Dermis blood vessel endothelial cell (primary cell): ENCODE measurements around the gene VAV1. TPM values are rescaled to one million over a fixed set of nuclear protein-coding genes. Genes with fewer than 3 reads are reported as not detected.

ENCODE experiments used
- DNase-seq: peaks from one replicate; pipeline ENCODE4 v3.0.0; 2010
- total RNA-seq: library from RNA; depleted of rRNA; stranded (reverse); fragments of >200 nt; gene quantifications from 2 replicates; pipeline ENCODE4 v1.2.3, GENCODE V29; 2014

The VAV1 gene, protein sequence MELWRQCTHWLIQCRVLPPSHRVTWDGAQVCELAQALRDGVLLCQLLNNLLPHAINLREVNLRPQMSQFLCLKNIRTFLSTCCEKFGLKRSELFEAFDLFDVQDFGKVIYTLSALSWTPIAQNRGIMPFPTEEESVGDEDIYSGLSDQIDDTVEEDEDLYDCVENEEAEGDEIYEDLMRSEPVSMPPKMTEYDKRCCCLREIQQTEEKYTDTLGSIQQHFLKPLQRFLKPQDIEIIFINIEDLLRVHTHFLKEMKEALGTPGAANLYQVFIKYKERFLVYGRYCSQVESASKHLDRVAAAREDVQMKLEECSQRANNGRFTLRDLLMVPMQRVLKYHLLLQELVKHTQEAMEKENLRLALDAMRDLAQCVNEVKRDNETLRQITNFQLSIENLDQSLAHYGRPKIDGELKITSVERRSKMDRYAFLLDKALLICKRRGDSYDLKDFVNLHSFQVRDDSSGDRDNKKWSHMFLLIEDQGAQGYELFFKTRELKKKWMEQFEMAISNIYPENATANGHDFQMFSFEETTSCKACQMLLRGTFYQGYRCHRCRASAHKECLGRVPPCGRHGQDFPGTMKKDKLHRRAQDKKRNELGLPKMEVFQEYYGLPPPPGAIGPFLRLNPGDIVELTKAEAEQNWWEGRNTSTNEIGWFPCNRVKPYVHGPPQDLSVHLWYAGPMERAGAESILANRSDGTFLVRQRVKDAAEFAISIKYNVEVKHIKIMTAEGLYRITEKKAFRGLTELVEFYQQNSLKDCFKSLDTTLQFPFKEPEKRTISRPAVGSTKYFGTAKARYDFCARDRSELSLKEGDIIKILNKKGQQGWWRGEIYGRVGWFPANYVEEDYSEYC
- total RNA-seq, result 0.09 TPM in 1 of 2 replicates, not detected in the other

DNA sequence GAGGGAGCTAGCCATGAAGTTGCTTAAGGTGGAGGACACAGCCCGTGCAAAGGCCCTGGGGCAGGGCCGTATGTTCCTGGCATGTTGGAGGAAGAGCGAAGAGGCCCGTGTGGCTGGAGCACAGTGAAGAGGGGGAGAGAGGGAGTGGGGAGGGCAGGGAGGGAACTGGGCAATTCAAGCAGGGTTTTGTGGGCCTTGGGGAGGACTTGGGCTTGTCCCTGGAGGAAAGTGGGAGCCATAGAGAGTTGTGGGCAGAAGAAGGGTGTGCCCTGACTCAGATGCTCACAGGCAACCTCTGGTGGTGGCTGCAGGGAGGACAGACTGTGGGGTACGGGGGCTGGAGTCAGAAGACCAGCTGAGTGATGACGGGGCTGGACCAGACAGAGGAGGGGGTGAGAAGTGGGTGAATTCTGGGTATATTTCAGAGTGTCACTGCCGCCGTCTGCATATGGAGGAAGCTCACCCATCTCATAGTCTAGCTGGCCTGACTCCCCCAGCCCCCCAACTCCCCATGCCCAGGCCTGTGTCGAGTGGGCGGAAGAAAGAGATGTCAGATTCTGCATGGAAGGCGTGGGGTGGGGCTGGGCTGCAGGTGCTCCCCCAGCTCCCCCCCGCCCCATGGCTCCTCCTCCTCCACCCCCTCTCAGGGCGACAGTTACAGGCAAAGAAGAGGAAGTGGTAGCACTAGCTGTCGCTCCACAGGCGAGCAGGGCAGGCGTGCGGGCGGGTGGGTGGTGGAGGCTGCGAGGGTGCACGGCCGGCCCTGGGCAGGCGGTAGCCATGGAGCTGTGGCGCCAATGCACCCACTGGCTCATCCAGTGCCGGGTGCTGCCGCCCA lies at the start of gene VAV1:
Gene VAV1, plus strand, starts transcription at position 681 of the 838 bp plus-strand sequence. Its CDS starts 100 bp downstream, at position 781.
- DNase-seq, result peak; percentile 12

DNA sequence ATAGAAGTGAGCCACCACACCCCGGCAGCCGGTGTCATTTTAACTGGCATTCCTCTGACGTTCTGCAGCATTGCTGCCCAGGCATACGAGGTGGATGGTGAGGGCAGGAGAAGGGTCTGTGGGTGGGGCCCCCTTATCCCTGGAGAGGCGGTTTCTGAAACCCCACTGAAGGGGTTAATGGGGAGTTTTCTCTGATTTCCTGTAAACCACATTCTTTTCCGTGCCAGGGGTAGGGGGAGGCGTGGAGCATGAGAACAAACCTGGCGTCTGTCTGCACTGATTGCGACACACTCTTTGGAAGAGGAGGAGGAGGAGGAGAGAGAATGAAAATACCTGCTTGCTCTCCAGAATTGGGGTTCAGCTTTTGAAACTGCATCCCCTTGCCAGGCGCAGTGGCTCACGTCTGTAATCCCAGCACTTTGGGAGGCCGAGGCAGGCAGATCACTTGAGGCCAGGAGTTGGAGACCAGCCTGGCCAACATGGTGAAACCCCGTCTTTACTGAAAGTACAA lies 49.3 kb upstream of the VAV1 start:
- no peak for DNase-seq

DNA sequence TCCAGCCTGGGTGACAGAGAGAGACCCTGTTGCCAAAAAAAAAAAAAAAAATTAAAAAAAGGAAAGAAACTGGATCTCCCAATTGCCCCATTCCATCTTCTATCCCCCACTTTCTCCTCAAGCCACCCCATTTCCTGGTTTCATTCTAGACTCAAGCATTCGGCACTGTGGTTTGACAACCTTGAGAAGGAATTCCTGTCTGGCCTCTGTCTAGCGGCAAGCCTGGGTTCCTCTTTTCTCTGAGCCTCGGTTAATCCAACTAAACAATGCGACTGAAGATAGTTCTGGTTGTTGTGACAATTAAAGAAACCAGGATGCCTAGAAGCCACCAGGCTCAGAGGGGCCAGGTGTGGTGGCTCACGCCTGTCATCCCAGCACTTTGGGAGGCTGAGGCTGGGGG lies 48.8 kb upstream of the VAV1 start:
- no peak for DNase-seq

DNA sequence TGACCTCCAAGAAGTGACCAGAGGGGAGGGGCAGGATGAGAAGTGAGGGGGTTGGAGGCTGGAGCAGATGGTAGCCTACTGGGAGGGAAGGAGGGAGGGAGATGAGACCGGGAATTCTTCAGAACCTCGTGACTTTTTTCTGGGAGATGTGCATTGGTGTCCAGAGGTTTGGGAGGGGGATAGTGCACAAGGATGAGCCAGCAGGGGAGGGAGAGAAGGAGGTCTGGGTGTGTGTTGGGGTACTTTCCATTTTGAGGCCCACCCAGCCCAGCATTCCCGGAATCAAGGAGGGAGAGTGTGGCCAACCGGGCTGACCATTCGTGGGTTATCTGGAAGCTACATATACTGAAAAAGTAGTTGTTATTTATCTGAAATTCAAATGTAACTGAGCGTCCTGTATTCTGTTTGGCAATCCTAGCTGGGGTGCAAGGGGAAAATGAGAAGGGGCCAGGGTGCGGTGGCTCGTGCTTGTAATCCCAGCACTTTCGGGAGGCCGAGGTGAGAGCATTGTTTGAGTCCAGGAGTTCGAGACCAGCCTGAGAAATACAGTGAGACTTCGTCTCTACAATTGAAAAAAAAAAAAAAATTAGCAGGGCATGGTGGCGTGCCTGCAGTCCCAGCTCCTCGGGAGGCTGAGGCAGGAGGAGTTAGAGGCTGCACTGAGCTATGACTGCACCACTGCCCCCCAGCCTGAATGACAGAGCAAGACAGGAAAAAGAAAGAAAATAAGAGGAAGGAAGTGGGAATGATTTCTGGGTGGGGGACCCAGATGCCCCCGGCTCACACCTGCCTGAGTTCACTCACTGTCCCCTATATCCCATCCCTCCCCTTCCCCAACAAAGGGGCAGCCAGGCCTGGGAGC lies 47.6 kb upstream of the VAV1 start:
- no peak for DNase-seq

DNA sequence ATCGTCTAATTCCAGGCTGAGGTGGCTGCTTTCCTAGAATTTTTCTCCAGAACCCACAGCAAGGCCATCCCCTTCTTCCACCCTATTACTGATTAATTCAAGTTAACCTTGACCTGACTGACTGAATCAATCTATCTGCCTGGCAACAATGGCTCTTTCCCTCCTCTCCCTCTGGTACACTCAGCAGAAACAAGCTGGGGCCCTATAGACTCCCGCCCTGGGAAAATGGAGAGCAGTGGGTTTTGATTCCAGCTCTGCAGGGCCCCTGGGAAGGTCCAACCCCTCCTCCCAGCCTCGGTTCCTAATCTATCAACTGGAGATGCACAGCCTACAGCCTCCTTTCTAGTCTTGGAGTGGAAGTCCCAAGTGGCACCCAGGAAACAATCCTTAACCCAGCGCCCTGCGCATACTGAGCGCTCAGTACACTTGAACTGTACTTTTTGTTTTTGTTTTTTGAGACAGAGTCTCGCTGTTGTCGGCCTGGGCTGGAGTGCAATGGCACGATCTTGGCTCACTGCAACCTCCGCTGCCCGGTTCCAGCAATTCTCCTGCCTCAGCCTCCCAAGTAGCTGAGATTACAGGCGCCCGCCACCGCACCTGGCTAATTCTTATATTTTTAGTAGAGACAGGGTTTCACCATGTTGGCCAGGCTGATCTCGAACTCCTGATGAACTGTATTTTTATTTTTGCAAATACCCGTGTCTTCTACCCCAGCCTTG lies 46.8 kb upstream of the VAV1 start:
- DNase-seq, result no peak

DNA sequence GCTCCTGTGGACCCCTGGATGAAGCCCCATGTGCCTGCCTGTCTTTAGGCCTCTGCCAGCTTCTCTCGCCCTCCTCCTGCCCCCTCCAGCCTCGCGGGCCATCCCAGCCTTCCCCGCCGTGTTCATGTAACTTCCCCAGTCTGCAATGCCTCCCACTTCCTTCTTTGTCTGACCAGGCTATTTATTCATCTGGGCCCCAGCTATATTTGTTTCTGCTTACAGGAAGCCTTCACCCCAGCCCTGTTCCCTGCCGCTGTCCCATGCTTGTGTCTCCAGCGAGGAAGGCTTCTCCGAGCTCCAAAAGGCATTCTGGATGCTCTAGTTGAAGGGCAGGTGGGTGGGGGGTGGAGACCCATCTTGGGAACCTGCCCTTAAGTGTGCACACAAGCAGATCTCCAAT lies 44.2 kb upstream of the VAV1 start:
- peak; percentile 34 for DNase-seq

DNA sequence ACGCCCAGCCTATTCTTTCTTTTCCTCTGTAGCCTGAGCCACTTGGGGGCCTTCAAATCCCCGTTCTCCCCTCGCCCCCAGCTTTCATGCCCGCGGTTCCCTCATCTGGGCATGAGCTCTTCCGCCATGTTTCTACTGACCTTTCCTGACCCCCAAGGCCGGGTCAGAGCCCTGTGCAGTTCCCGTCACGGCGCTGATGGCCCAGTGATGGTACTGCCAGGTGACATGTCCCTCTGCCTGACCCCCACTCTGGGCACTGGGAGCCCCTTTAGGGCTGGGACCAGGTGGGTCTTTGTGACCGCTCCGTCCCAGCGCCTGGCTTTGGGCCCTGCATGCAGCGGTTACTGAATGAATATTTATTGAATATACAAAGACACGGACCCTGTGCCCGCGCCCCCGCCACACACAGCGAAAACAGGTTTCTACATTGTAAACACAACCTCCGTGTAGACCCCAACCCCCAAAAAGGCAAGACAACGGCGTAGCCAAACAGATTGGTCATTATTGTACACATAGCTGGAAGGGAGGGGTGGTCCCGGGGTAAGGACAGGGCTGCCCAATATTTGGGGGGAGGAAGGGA lies 42.8 kb upstream of the VAV1 start:
- no peak for DNase-seq

DNA sequence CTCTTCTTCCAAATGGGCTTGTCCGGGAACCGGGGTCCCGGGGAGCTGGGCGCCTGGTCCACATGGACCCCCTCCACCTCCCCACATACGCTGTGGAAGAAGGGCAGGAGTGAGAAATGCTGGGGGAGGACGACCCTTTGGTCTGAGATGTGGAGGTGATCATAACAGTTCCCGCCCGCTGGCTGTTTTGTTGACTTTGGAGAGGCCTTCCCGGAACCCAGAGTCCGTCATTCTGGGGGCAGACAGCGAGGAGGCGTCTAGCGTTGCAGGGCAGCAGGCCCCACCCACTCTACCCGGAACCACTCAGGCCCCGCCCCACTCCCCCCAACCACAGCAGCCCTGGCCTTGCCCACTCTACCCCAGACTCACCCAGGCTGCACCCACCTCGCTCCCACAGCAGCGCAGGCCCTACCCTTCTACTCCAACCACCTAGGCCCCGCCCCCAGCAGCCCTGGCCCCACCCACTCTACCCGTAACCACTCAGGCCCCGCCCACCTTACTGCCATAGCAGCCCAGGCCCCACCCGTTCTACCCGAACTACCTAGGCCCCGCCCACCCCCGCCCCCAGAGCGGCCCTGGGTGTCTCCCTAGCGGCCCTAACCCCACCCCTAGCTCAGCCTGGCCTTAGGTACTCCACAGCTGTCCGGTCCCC lies 42.2 kb upstream of the VAV1 start:
- DNase-seq, result no peak

DNA sequence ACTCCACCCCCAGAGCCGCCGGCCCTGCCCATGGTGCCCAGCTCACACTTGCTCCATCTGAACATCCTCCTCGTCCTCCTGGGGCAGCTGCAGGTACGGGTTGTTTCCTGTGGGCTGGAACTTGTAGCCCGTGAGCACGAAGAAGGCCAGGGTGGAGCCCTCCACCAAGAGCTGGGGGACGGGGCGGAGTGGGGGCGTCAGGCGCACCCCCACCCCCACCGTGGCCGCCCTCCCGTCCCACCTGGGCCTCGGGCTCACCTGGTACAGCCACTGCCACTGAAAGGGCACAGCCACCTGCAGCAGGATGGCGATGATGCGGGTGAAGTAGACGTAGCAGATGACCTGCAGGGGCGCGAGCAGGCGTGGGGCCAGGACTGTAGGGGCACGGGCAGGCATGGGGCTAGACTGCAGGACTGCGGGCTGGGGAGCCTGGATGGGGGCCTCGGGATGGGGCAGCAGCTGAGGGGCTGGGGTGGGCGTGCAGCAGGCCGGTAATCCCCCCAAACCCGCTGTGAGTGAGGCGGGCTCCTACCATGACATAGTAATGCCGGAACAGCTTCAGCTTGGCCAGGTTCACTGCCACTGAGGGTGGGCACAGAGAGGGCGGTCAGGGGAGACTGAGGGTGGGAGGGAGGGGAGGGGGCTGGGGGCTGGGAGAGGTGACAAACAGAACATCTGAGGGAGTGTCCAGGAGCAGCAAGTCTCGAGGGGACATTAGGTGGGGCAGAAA lies 41.4 kb upstream of the VAV1 start:
- DNase-seq, result no peak

DNA sequence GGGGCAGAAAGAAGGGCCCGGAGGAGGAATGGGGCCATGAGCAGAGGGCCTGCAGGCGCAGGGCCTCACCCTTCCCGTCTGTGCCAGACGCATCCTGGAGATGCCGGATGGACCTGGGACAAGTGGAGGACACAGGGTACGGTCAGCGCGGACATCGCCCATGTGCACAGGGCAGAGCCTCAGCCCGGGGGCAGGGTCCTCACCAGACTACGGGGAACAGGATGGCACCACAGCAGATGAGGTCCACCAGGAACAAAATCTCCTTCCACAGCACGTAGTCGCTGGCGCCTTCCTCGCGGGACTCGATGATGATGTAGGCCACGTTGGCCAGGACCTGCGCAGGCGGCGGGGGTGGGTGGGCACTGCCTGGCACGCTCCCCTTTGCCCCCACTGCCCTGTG lies 40.7 kb upstream of the VAV1 start:
- DNase-seq, result no peak

DNA sequence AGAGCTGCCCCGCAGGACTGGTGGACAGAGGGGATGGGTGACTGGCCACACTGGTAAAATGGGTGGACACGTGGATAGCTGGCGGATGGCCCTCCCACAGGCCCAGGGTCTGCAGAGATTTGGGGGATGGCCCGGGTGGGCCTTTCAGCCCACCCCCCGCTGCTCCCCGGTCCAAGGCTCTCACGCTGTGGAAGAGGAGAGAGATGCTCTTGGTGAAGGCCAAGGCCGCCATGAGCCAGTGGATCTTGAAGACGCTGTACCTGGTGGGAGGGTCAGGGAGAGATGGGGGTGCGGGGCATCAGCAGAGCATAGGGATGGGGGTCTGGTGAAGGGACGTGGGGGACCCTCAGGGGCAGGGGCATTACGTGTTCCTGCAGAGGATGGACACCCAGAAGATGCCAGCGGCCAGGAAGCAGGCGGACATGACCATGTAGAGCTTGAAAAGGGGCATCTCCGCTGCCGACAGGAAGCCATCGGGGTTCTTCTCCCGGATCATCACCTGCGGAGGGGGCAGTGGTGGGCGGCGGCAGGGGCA lies 39.6 kb upstream of the VAV1 start:
- DNase-seq, result no peak

DNA sequence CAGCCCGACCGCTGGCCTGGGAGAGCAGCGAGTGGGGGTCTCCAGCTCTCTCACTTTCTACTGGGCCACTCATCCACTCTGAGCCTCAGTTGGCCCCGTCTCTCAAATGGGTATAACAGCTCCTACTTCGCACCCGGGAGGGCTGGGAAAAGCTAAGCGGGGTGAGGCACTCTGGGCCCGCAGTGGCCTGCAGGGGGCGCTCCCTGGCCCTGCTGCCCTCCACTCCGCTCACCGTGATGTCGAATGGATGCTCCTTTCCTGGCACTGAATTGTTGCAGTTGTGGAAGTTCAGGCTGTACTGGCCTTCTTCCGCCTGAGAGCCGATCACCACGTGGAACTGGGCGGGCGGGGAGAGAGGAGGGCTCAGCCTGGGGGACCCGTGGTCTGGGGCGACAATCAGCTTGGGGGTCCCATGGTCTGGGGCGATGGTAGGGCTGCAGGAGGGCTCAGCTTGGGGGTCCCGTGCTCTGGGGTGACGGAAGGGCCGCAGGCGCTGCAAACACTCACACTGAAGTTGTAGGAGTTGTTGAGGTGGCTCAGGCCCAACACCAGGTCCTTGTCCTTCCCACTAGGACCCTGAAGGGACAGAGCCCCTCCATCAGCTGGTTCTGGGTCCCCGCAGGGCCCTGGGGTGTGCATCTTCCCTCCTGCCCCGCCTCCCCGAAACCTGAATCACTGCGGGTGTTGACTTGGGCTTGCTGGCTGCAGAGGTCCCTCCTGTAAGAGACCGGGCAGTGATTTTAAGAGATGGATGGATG lies 39.0 kb upstream of the VAV1 start:
- DNase-seq, result no peak

DNA sequence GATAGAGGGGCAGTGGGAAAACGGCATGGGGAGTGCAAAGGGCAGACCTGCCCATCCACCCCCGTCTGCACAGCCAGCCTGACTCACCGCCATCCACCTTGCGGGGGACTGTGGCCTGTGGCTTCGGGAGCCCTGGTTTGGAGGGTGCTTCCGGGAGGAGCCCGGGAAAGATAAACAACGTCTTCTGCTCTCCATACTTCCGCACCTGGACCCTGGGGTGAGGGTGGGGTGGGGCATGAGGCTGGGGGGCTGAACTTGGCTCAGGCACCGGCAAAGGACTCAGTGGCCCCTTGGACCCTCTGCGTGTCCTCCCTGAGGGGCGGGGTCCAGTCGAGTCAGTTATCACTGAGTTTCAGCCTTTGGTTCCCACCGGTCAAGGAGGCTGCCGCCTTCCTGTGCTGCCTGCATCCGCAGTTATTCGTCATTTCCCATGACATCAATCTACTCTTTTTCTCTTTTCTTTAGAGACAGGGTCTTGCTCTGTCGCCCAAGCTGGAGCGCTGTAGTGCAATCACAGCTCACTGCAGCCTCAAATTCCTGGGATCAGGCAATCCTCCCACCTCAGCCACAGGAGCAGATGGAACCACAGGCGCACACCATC lies 38.3 kb upstream of the VAV1 start:
- DNase-seq, result peak; percentile 82

DNA sequence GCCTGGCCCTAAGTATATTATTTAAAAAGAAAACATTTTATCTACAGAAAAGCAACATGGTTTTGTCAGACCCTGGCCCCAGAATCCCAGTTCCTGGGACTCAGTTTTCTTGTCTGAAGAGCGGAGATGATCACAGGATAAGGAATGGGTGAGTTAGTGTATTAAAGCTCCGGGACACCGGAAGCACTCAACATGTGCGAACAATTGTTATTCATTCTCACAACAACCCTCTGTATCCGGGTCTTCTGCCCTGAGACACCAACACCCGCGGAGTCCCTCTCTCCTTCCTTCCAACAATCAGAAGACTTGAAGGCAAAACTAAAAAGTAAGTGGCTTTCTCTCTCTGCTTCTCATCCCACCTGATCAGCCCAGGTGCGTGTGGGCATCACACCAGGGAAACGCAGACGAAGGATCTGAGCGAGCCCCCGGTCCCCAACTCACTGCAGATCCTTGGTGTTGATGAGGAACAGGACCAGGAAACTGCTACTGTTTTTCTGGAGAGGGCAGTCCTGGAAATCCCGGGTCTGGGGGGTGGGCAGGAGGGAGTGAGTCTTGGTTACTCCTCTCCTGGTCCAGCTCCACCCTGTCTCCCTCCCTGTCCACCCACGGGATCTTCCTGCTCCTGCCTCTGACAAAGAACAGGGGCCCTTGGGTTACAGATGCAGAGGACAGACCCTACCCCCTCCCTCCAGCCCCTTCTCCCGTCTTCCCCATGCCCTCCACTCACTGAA lies 37.2 kb upstream of the VAV1 start:
- DNase-seq, result peak; percentile 72

DNA sequence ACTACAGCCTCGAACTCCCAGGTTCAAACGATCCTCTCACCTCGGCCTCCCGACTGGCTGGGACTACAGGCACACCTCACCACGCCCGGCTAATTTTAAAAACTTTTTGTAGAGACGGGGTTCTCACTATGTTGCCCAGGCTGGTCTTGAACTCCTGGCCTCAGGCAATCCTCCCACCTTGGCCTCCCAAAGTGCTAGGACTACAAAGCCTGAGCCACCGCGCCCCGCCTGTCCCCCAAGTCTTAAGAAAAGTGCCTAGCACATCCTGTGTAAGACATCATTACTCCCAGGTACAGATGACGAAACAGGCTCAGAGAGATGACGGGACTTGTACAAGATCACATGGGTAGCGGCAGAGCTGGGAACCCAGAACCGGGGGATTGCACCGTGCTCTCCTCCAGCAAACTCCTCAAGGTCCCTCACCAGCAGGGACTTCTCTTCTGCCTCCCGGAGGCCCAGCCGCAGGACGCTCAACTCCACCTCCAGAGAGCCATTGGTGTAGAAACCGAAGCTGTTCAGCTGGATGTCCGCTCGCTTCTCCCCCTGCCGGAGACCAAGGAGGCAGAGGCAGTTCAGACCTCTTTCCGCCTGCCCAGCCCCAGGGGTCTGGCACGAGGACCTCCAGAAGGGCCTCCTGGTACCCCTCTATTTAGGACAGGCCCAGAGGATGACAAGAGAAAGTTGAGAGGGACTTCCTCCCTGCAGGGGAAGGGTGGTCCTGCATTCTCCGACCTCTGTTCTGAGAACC lies 36.2 kb upstream of the VAV1 start:
- peak; percentile 91 for DNase-seq

DNA sequence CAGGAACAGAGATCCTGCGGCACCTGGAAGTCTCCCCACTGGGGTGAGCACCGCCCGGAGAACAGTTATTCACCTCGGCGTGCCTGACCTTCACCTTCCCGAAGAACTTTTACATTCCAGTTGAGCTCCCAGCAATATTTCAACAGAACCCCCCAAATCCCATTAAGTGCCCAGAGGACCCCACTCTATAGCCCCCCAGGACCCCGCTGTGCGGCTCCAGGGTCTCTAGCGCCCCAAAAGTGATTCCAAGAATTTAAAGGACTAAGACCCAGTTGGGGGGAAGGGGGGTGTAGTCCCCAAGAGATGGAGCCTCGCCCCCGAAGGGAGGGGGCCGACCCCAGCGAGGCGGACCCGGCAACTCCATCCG lies 35.6 kb upstream of the VAV1 start:
- DNase-seq, result no peak
